Mesothelial cell of epicardium (in vitro differentiated cells): ENCODE measurements around the gene RAB31. TPM values are rescaled to one million over a fixed set of nuclear protein-coding genes. Genes with fewer than 3 reads are reported as not detected.

Experiments used
- DNase-seq, 2 experiments: peaks; one replicate each; pipeline ENCODE4 v3.0.0; 2021; ENCODE audit warnings: low spot score in 2 of 2; ENCODE audit not compliant: unreplicated experiment in 2 of 2
- H3K27ac Mint-ChIP-seq: 2 replicates; pipeline ENCODE4 v1.8.0; 2021; ENCODE audit warnings: mixed read lengths
- H3K27me3 Mint-ChIP-seq: 2 replicates; pipeline ENCODE4 v1.8.0; 2021; ENCODE audit warnings: low read depth, mixed read lengths
- H3K36me3 Mint-ChIP-seq: 2 replicates; pipeline ENCODE4 v1.8.0; 2021; ENCODE audit warnings: mixed read lengths
- H3K4me1 Mint-ChIP-seq: 2 replicates; pipeline ENCODE4 v1.8.0; 2021; ENCODE audit warnings: mixed read lengths
- H3K4me3 Mint-ChIP-seq: 2 replicates; pipeline ENCODE4 v1.8.0; 2021; ENCODE audit warnings: mild to moderate bottlenecking, moderate library complexity, mixed read lengths
- H3K9me3 Mint-ChIP-seq: 2 replicates; pipeline ENCODE4 v1.8.0; 2021; ENCODE audit warnings: mixed read lengths
- CTCF ChIP-seq: fragments of 200-600 bp; sonication (generic); IDR thresholded peaks from one replicate; pipeline ENCODE4 v1.5.0; 2021; ENCODE audit warnings: antibody characterized with exemption; ENCODE audit not compliant: unreplicated experiment
- total RNA-seq: library from RNA; stranded (reverse); gene quantifications from 3 replicates; pipeline ENCODE4 v1.2.1, GENCODE V29; 2021

RAB31 gene
- total RNA-seq, 1 donor from 2014 or later = 21.8 TPM

DNA sequence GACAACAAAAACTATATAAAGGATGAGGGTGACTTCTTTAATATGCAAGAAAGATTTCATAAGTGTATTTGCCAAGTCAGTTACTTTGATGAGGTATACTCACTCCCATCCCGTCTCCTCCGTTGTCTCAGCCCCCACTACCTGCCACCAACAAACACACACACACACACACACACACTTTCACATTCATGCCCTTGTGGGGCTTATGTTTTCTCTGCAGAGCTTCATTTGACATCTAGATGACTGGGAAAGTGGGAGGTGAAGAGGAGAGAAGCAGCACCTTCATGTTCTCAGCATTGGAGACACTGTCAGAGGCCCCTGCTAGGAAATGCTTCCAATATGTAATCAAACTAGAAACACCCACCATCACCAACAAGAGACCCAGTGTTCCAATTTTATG, 155.2 kb downstream of the RAB31 start:
- peaks cover 16% of the 10 kb centered on the region for H3K36me3 Mint-ChIP-seq
- peaks cover 16% of the 10 kb centered on the region for H3K9me3 Mint-ChIP-seq
- H3K27me3 Mint-ChIP-seq = no peaks in the 10 kb centered on the region
- no peak overlapping the region for H3K27ac Mint-ChIP-seq
- no peak for DNase-seq
- H3K4me3 Mint-ChIP-seq = no peak overlapping the region
- no peak for TF ChIP-seq CTCF
- no peaks in the 10 kb centered on the region for H3K4me1 Mint-ChIP-seq

DNA sequence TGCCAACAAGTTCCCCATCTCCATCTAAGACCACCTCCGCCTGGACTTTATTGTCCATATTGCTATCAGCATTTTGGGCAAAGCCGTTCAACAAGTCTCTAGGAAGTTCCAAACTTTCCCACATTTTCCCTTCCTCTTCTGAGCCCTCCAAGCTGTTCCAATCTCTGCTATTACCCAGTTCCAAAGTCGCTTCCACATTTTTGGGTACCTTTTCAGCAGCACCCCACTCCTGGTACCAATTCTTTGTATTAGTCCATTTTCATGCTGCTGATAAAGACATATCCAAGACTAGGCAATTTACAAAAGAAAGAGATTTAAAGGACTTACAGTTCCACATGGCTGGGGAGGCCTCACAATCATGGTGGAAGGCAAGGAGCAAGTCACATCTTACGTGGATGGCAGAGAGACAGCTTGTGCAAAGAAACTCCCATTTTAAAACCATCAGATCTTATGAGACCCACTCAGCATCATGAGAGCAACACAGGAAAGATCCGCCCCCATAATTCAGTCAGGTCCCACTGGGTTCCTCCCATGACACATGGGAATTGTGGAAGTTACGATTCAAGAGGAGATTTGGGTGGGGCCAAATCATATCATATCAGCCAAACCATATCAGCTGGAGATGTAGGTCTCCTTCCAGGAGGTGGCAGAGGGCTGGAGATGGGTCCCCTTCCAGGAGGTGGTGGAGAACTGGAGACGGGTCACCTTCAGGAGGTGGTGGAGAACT, 157.8 kb downstream of the RAB31 start:
- Mint-ChIP-seq H3K27me3 (no peaks in the 10 kb centered on the region), H3K9me3 (peaks cover 16% of the 10 kb centered on the region), H3K36me3 (peaks cover 11% of the 10 kb centered on the region), H3K4me1 (peaks cover 26% of the 10 kb centered on the region), H3K27ac (no peak overlapping the region), H3K4me3 (no peak overlapping the region)
- DNase-seq = no peak
- no peak for TF ChIP-seq CTCF

GRCh38 chr18:9866627-9867026, 158.5 kb downstream of the RAB31 start:
- Mint-ChIP-seq H3K27me3 (peaks cover 5% of the 10 kb centered on the region), H3K36me3 (peaks cover 11% of the 10 kb centered on the region), H3K9me3 (peaks cover 16% of the 10 kb centered on the region), H3K4me1 (peaks cover 33% of the 10 kb centered on the region), H3K4me3 (no peak overlapping the region), H3K27ac (no peak overlapping the region)
- no peak for DNase-seq
- TF ChIP-seq CTCF = no peak

GRCh38 chr18:9867071-9867594, 159.0 kb downstream of the RAB31 start:
- Mint-ChIP-seq H3K9me3 (peaks cover 16% of the 10 kb centered on the region), H3K4me3 (no peak overlapping the region), H3K36me3 (peaks cover 11% of the 10 kb centered on the region), H3K27ac (no peak overlapping the region), H3K4me1 (peaks cover 34% of the 10 kb centered on the region), H3K27me3 (peaks cover 6% of the 10 kb centered on the region)
- TF ChIP-seq CTCF = no peak
- no peak for DNase-seq

- Mint-ChIP-seq H3K4me3 (no peak overlapping the region), H3K27me3 (peaks cover 9% of the 10 kb centered on the region), H3K9me3 (peaks cover 16% of the 10 kb centered on the region), H3K27ac (peak overlapping the region; percentile 41), H3K4me1 (peaks cover 34% of the 10 kb centered on the region), H3K36me3 (peaks cover 11% of the 10 kb centered on the region)
- no peak for DNase-seq
- no peak for TF ChIP-seq CTCF
These were observed 161.0 kb downstream of the RAB31 start for GRCh38 chr18:9868857-9869714.
